C4-2B (cell line): ENCODE measurements around the gene CYP46A1.

Experiments used
- CTCF ChIP-seq: fragments of 450-650 bp; conservative IDR thresholded peaks from 2 replicates; pipeline ENCODE4 v1.5.1; 2017; ENCODE audit warnings: mild to moderate bottlenecking
- ZFX ChIP-seq: fragments of 450-650 bp; IDR thresholded peaks from 2 replicates; pipeline ENCODE4 v1.6.1; 2017

DNA sequence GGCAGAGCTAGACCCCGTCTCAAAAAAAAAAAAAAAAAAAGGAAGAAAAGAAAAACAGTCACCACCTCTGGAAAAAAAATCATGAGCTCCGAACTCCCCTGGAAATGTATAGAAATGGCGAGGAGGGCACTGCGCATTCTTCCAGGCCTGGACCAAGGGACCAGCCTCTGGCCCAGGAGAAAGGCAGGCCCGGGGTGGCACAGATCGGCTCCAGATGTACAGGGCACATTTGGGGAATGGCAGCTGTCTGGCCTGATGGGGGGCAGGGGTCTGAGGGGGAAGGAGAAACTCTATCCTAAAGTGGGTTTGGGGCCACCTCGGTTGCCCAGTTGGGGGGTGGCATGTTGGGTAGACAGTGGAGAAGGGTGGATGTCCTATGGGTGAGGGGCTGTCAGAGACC lies 63.1 kb downstream of the CYP46A1 start:
- no peak for TF ChIP-seq CTCF
- no peak for TF ChIP-seq ZFX
